Activated CD8-positive, alpha-beta memory T cell treated with anti-CD3 and anti-CD28 coated beads, Interleukin-2, amount 50 U/mL, for 48 hours (primary cell): Measurements from ENCODE around the gene CHST6.
"Not testable (repeated sequence)": the region's sequence is repeated elsewhere in the genome, so short reads cannot be mapped to it uniquely, and the experiment has no call there.

Experiments used
- DNase-seq: peaks from one replicate; pipeline ENCODE4 v3.0.0-alpha.2; 2020

The CHST6 gene

GRCh38 chr16:75502916-75503605 lies 7.8 kb upstream of the CHST6 start:
- no peak for DNase-seq

- not testable (repeated sequence) for DNase-seq
Measured at GRCh38 chr16:75501820-75502219, 6.6 kb upstream of the CHST6 start.

DNA sequence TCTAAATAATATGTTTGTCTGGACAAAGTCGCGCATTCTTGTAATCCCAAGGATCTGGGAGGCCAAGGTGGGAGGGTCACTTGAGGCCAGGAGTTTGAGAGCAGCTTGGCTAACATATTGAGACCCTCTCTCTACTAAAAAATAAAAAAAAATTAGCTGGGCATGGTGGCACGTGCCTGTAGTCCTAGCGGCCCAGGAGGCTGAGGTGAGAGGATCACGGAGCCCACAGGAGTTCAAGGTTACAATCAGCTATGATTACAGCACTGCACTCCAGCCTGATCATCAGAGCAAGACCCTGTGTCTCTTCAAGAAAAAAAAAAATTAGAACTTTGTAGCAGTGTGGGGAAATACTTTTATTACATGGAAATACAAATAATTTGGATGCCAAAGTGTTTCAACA lies 6.1 kb upstream of the CHST6 start:
- DNase-seq = no peak

DNA sequence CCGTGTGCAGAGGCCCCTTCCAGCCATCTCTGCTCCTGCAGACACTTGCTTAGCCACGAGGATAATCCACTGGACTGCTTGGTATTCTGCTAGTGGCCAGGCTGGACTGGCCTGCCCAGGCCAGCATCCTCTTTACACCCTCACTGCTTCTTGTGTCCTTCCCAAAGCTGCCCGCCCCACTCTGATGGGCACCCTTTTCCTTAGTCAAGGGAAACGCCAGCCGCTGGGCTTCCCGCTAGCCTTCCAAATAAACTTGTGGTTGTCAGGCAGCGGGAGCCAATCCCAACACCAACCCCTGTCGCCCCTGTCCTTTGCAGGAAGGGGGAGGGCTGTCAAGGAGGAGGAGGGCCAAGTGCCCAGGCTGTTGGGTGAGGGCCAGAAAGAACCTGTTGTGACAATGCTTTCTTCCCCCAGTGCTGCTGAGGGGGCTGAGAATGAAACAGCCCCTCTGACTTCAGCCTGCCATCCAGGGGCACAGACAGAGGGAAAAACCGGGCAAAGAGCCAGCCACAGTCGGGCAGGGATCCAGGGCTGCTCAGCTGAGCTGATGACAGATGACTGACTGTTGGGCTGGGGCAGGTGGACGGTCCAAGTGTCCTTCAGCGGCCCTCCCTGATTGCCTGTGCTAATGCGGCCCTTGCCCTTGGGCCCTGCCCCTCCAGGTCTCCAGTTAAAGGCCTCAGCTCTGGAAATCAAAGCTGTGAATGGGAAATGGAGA lies 3.5 kb upstream of the CHST6 start:
- DNase-seq = not testable (repeated sequence)

DNA sequence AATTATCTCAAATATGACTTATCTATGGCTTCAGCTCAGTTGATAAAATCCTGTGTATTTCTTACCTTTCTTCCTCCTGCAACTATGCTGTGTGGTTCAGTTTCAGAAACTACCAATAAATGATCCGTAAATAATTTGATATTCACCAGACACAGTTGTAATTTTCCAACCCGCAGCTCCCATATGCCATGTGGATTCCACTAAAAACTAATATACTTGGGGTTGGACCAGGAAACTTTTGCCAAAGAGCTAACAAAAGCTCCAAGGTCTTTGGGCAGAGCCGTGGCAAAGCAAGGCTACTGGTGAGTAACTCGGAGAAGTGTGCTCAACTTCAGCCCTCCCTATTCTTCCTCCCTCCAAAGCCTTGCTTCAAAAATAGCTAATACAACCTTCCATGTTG lies 2.3 kb upstream of the CHST6 start:
- DNase-seq = no peak

DNA sequence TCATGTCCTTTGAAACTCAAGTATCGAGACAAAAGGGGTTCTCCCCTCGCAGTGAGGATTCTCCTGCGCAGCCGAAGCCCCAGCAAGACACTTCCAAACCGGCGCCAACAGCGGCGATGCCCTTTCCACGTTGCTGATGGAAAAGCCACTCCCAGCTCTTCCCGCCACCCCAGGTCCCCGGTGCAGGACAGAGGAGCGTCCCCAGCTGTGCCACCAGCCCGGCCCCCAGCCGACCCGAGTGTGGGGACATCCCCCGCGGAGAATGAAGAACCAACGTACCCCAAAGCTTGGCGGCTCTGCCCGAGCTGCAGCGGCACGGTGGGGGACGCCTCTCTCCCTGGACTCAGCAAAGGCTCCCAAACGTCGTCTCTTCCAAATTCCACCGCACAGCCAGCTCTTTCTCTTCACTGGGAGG lies 573 bp downstream of the CHST6 start:
- no peak for DNase-seq

GRCh38 chr16:75494184-75494583 lies 1.1 kb downstream of the CHST6 start:
- no peak for DNase-seq

DNA sequence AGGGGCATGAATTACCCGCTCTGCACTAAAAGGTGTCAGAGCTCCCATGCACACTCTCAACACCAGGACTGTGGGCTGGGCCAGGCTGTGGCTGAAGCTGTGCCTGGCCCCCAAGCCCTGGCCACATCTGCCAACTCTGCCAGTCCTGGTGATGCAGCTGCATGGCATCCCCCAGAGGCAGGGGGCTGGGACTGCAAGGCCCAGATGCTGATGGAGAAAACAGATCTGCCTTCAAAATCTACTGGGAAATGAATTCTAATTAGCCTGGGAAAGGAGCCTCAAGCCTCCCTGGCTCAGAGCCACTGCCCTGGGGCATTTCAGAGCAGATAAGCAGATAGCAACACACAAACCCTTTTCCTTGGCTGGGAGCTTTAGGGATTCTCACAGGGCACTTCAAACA lies 3.4 kb downstream of the CHST6 start:
- no peak for DNase-seq

DNA sequence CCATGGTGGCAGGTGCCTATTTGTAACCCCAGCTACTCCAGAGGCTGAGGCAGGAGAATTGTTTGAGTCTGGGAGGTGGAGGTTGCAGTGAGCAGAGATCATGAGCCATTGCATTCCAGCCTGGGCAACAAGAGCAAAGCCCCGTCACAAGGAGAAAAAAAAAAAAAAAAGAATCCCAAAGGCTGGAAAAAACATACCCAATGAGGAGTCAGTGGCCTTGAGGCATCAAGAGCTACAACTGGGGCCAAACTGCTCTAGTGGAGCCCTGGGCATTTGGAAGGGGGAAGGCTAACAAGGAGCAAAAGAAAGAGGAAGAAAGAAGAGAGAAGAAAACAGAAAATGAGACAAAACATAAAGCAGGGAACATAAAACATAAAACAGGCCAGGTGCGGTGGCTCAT lies 6.9 kb downstream of the CHST6 start:
- DNase-seq = no peak

- DNase-seq = no peak
Measured at GRCh38 chr16:75486676-75487313, 8.4 kb downstream of the CHST6 start.

- DNase-seq = no peak
Measured at GRCh38 chr16:75486014-75486675, 9.1 kb downstream of the CHST6 start.

GRCh38 chr16:75485230-75486013 lies 9.8 kb downstream of the CHST6 start:
- DNase-seq = no peak

- no peak for DNase-seq
Measured at GRCh38 chr16:75483222-75483621, 12.0 kb downstream of the CHST6 start.

- DNase-seq = no peak
Measured at GRCh38 chr16:75482434-75483205, 12.6 kb downstream of the CHST6 start.

DNA sequence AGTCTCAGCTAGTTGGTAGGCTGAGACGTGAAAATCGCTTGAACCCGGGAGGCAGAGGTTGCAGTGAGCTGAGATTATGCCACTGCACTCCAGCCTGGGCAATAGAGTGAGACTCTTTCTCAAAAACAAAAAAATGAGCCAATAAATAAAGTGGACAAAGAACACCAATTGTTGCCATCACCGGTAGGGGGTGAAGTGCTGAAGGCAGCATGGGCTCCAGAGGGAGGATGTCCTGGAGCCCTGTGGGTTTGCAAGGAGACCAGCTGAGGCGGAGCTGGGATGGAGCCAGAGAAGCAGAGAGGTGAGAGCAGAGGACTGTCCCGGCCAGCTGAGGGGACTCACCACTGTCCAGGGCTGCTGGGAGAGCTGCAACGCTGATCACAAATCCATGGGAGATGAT lies 13.8 kb downstream of the CHST6 start:
- DNase-seq = no peak

DNA sequence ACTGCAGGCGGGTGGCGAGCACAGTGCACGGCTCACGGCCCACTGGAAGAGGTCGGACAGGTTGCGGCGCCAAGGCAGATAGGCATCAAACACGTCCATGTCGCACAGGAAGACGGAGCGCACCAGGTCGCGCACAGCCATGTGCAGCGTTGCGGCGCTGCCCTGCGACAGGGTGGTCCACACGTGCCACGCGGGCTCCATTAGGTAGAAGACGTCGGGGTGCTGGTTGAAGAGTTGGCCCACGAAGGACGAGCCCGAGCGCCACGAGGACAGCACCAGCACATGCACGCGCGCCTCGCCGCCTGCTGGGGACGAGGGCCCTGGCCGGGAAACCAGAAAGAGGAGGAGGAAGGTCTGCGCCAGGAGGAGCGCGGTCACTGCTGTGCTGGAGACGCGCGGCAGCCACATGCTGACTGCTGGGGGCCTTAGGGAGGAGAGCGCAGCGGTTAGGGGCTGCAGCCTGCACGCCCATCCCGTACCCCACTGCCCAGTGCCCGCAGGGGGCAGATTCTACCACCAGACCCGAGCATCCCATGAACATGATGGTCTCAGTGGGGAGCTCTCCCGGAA lies 15.7 kb downstream of the CHST6 start:
- no peak for DNase-seq

DNA sequence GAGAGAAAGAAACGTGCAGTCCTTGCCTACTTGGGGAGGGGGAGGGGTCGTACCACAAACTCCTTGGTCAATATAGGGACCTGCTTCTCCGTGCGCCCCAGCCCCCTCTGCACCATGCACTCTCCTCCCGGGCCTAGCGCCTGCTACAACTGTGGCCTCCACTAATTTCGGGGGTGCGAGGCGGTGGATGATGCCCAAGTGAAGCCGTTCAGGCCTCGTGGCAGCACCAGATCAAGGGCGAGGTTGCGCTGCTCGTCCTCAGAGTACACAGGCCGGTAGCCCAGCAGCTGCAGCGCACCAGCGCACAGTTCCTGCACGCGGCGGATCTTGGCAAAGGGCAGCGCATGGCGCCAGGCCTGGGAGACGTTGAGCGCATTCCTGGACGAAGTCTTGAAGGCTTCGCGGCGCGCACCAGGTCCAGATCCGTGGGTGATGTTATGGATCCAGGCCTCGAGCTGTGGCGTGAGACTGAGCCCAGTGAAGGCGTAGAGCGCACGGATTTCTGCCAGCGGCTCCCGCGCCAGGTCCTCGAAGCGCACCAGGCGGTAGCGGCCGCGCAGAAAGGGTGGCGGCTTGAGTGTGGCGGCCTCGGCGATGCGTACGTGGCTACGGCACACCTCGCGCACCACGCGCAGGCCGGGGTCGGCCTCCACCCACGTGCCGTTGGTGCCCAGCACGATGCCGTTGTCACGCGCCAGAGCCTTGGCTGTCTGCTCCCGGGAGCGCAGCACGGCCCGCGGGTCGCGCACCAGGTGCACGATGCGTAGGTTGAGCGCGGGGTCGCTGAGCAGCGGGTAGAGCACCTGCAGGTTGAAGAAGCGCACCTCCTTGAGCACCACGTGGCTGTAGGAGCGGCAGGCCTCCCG lies 16.5 kb downstream of the CHST6 start:
- no peak for DNase-seq

GRCh38 chr16:75477680-75478473 lies 17.4 kb downstream of the CHST6 start:
- no peak for DNase-seq

DNA sequence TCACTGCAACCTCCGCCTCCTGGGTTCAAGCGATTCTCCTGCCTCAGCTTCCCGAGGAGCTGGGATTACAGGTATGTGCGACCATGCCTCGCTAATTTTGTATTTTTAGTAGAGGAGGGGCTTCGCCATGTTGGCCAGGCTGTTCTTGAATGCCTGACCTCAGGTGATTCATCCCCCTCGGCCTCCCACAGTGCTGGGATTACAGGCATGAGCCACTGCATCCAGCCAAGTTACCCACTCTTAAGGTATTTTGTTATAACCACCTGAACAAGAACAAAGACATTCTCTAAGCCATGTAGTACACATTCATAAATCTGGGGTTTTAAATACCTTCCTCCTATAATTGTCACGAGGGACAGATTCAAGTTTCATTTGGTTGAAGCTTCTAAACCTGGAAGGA lies 18.4 kb downstream of the CHST6 start:
- no peak for DNase-seq

DNA sequence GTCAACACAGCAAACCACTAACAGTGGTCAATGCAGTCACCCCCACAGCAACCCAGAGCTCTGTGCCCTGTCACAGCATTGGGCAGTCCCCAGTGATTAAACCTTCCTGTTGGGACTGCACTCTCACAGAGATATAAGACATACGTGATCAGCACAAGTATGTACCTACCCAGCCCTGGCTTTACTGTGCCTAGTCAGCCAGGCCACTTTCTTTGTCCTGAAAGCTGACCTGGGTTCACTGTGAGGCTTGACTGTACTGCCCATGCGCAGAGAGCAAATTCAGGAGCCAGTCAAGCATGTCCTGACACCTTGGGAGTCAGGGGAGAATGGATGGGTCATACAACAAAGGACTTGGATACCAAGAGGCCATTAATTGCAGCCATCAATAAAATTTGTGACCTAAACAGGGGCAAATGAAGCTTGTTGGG lies 19.8 kb downstream of the CHST6 start:
- no peak for DNase-seq
